WTC11 (cell line): ENCODE measurements around the gene PNP. TPM values are rescaled to one million over a fixed set of nuclear protein-coding genes. Genes with fewer than 3 reads are reported as not detected.

ENCODE experiments used
- ARID4B ChIP-seq: sonication (generic); formaldehyde crosslinking; IDR thresholded peaks from 2 replicates; pipeline ENCODE4 v1.8.0; 2023; ENCODE audit warnings: missing genetic modification reagents, mild to moderate bottlenecking, borderline replicate concordance
- FOXJ3 ChIP-seq: sonication (generic); formaldehyde crosslinking; IDR thresholded peaks from 2 replicates; pipeline ENCODE4 v1.9.0; 2021; ENCODE audit warnings: missing genetic modification reagents, mild to moderate bottlenecking, borderline replicate concordance
- JUN ChIP-seq: sonication (generic); formaldehyde crosslinking; IDR thresholded peaks from 2 replicates; pipeline ENCODE4 v1.8.0; 2023; ENCODE audit warnings: mild to moderate bottlenecking, missing genetic modification reagents
- NFYB ChIP-seq: sonication (generic); formaldehyde crosslinking; conservative IDR thresholded peaks from 2 replicates; pipeline ENCODE4 v1.8.0; 2022; ENCODE audit warnings: low read depth, missing genetic modification reagents
- NR1H2 ChIP-seq: sonication (generic); formaldehyde crosslinking; IDR thresholded peaks from 2 replicates; pipeline ENCODE4 v1.9.0; 2021; ENCODE audit warnings: mild to moderate bottlenecking, moderate library complexity, missing genetic modification reagents
- SOX15 ChIP-seq: fragments of 250-450 bp; sonication (Bioruptor Pico); IDR thresholded peaks from 2 replicates; pipeline ENCODE4 v1.9.0; 2021; ENCODE audit warnings: mild to moderate bottlenecking
- TEAD1 ChIP-seq: sonication (generic); formaldehyde crosslinking; IDR thresholded peaks from 2 replicates; pipeline ENCODE4 v1.8.0; 2022; ENCODE audit warnings: mild to moderate bottlenecking, missing genetic modification reagents
- TEAD4 ChIP-seq: sonication (generic); formaldehyde crosslinking; IDR thresholded peaks from 2 replicates; pipeline ENCODE4 v1.8.0; 2022; ENCODE audit warnings: mild to moderate bottlenecking, missing genetic modification reagents
- ZBTB43 ChIP-seq: sonication (generic); formaldehyde crosslinking; IDR thresholded peaks from 2 replicates; pipeline ENCODE4 v1.8.1; 2023; ENCODE audit warnings: mild to moderate bottlenecking, missing genetic modification reagents
- ZNF138 ChIP-seq: sonication (generic); formaldehyde crosslinking; conservative IDR thresholded peaks from 2 replicates; pipeline ENCODE4 v1.8.1; 2022; ENCODE audit warnings: mild to moderate bottlenecking, moderate library complexity, missing genetic modification reagents
- ZNF425 ChIP-seq: fragments of 250-450 bp; sonication (Bioruptor Pico); conservative IDR thresholded peaks from 2 replicates; pipeline ENCODE4 v1.9.0; 2021; ENCODE audit warnings: mild to moderate bottlenecking
- ZSCAN18 ChIP-seq: fragments of 250-450 bp; sonication (Bioruptor Pico); IDR thresholded peaks from 2 replicates; pipeline ENCODE4 v2.1.2; 2022; ENCODE audit warnings: mild to moderate bottlenecking, moderate library complexity
- total RNA-seq: library from RNA; stranded (reverse); gene quantifications from 3 replicates; pipeline ENCODE4 v1.2.3, GENCODE V29; 2021
- TF ChIP-seq, protein P1 (sequence below): sonication (generic); formaldehyde crosslinking; IDR thresholded peaks from 2 replicates; pipeline ENCODE4 v1.8.1; 2022; ENCODE audit warnings: low read depth, mild to moderate bottlenecking, moderate library complexity, missing genetic modification reagents, borderline replicate concordance
- TF ChIP-seq, protein P2 (sequence below): sonication (generic); formaldehyde crosslinking; IDR thresholded peaks from 2 replicates; pipeline ENCODE4 v1.8.0; 2022; ENCODE audit warnings: mild to moderate bottlenecking, missing genetic modification reagents
- TF ChIP-seq, protein P3 (sequence below): sonication (generic); formaldehyde crosslinking; IDR thresholded peaks from 2 replicates; pipeline ENCODE4 v1.8.0; 2022; ENCODE audit warnings: mild to moderate bottlenecking, missing genetic modification reagents

PNP gene
- total RNA-seq, 1 experiment from 2014 or later, result 95.8 TPM

GRCh38 chr14:20512177-20512905 lies 43.1 kb downstream of the PNP start (continued):
- no peak for TF ChIP-seq ARID4B (CRISPR knock-in tag)
- no peak for TF ChIP-seq TEAD4 (CRISPR knock-in tag)
- TF ChIP-seq, protein P1, sequence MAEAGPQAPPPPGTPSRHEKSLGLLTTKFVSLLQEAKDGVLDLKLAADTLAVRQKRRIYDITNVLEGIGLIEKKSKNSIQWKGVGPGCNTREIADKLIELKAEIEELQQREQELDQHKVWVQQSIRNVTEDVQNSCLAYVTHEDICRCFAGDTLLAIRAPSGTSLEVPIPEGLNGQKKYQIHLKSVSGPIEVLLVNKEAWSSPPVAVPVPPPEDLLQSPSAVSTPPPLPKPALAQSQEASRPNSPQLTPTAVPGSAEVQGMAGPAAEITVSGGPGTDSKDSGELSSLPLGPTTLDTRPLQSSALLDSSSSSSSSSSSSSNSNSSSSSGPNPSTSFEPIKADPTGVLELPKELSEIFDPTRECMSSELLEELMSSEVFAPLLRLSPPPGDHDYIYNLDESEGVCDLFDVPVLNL (CRISPR knock-in tag), result no peak
- TF ChIP-seq ZNF138, result no peak
- TF ChIP-seq JUN (CRISPR knock-in tag), result no peak
- no peak for TF ChIP-seq TEAD1 (CRISPR knock-in tag)
- TF ChIP-seq NFYB (CRISPR knock-in tag), result no peak
- no peak for TF ChIP-seq SOX15 (CRISPR knock-in tag)
- TF ChIP-seq ZSCAN18 (CRISPR knock-in tag), result no peak
- no peak for TF ChIP-seq NR1H2 (CRISPR knock-in tag)
- no peak for TF ChIP-seq ZBTB43 (CRISPR knock-in tag)
- TF ChIP-seq ZNF425 (CRISPR knock-in tag), result no peak
- TF ChIP-seq FOXJ3 (CRISPR knock-in tag), result no peak
- TF ChIP-seq, protein P2, sequence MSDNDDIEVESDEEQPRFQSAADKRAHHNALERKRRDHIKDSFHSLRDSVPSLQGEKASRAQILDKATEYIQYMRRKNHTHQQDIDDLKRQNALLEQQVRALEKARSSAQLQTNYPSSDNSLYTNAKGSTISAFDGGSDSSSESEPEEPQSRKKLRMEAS (CRISPR knock-in tag), result no peak
- TF ChIP-seq, protein P3, sequence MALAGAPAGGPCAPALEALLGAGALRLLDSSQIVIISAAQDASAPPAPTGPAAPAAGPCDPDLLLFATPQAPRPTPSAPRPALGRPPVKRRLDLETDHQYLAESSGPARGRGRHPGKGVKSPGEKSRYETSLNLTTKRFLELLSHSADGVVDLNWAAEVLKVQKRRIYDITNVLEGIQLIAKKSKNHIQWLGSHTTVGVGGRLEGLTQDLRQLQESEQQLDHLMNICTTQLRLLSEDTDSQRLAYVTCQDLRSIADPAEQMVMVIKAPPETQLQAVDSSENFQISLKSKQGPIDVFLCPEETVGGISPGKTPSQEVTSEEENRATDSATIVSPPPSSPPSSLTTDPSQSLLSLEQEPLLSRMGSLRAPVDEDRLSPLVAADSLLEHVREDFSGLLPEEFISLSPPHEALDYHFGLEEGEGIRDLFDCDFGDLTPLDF (CRISPR knock-in tag), result no peak
